ENCODE data around the gene C2orf76.

DNA sequence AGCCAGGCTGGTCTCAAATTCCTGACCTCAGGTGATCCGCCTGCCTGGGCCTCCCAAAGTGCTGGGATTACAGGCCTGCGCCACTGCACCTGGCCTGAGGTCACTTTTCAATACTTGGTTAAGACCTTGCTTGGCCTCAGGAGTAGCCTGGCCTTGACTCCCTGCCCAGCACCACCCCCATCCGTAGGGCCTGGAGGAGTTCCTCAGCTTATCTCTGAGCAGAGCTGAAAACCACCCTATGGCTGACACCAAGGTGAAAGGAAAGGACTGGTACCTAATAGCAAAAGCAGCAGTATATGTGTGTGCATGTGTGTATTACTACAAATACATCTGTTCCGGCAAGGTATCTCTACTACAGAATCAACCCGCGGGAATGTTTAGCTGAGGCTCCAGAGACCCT lies 87.0 kb downstream of the C2orf76 start:
- TF ChIP-seq, protein P1, sequence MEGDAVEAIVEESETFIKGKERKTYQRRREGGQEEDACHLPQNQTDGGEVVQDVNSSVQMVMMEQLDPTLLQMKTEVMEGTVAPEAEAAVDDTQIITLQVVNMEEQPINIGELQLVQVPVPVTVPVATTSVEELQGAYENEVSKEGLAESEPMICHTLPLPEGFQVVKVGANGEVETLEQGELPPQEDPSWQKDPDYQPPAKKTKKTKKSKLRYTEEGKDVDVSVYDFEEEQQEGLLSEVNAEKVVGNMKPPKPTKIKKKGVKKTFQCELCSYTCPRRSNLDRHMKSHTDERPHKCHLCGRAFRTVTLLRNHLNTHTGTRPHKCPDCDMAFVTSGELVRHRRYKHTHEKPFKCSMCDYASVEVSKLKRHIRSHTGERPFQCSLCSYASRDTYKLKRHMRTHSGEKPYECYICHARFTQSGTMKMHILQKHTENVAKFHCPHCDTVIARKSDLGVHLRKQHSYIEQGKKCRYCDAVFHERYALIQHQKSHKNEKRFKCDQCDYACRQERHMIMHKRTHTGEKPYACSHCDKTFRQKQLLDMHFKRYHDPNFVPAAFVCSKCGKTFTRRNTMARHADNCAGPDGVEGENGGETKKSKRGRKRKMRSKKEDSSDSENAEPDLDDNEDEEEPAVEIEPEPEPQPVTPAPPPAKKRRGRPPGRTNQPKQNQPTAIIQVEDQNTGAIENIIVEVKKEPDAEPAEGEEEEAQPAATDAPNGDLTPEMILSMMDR (conservative IDR thresholded peaks at IDR 0.05): no peak
- no peak for TF ChIP-seq ZFX (IDR thresholded peaks at IDR 0.05)

Measured in C4-2B (cell line).